HepG2 (cell line): ENCODE results near the gene TIMP3. TPM values are rescaled to one million over a fixed set of nuclear protein-coding genes. Genes with fewer than 3 reads are reported as not detected.
A peak's percentile ranks its signal among the peaks of the same experiment; 100 is the strongest.

Experiments used
- ATAC-seq: fragments of 200-7000 bp; cut with Tn5 transposase; 3 replicates; pipeline ENCODE4 v1.9.1; 2020; ENCODE audit warnings: mild to moderate bottlenecking, moderate library complexity
- BruUV-seq: library from RNA; stranded (reverse); fragments of 400-500 nt; replicated peaks from 2 replicates; lab custom pipeline; 2021; lab: Mats Ljungman, UMichigan
- CTCF ChIA-PET: fragments of 300-600 bp; formaldehyde crosslinking; extraction: SDS; loops from one replicate; lab custom pipeline; 2021; ENCODE audit warnings: low total read pairs, inconsistent platforms, low intra/inter-chr PET ratio; lab: Yijun Ruan, JAX
- POLR2A ChIA-PET: fragments of 350-600 bp; sonication (Branson Sonifier 250); formaldehyde crosslinking; loops from one replicate; lab custom pipeline; 2020; ENCODE audit warnings: antibody characterized with exemption, inconsistent platforms; lab: Yijun Ruan, JAX
- DNase-seq: peaks from one replicate; pipeline ENCODE4 v3.0.0-alpha.2; 2015; ENCODE audit warnings: low spot score
- FAIRE-seq: peaks from 3 replicates; lab custom pipeline; 2011; peaks lifted over from hg19 to GRCh38; lab: Jason Lieb, UNC
- H2AFZ ChIP-seq: one replicate; pipeline ENCODE4 v1.6.1; 2011; ENCODE audit warnings: low read length, inconsistent platforms
- H3K27ac ChIP-seq: fragments of 300-600 bp; 3 replicates; pipeline ENCODE4 v1.8.0; 2011; ENCODE audit warnings: mixed run types, mild to moderate bottlenecking, mixed read lengths, low read length, inconsistent platforms; ENCODE audit not compliant: insufficient read depth; ENCODE audit errors: extremely low read length
- H3K27me3 ChIP-seq, 2 experiments: fragments of 200-600 bp in 1 of 2; 2 replicates in 1 of 2; 3 replicates in 1 of 2; pipeline versions ENCODE4 v1.6.0 to v1.8.0; 2011; ENCODE audit warnings: low read length in 2 of 2, mild to moderate bottlenecking in 2 of 2, moderate library complexity in 2 of 2, inconsistent platforms in 1 of 2; ENCODE audit not compliant: insufficient read depth in 2 of 2, control insufficient read depth in 1 of 2
- H3K36me3 ChIP-seq, 2 experiments: fragments of 200-600 bp in 1 of 2; replicated peaks in 1 of 2; 2 replicates in 1 of 2; 3 replicates in 1 of 2; pipeline versions ENCODE4 v1.5.1 to v1.8.0; 2011; ENCODE audit warnings: low read length in 2 of 2, inconsistent platforms in 1 of 2; ENCODE audit not compliant: insufficient read depth in 2 of 2, control insufficient read depth in 1 of 2
- H3K4me1 ChIP-seq: 2 replicates; pipeline ENCODE4 v1.5.1; 2012; ENCODE audit warnings: low read length, inconsistent platforms; ENCODE audit not compliant: insufficient read depth
- H3K4me2 ChIP-seq: 2 replicates; pipeline ENCODE4 v1.6.0; 2011; ENCODE audit warnings: low read depth, low read length, inconsistent platforms
- H3K4me3 ChIP-seq, 3 experiments: fragments of 200-600 bp in 1 of 3; sonication (generic), shearing (Covaris generic) in 1 of 3; replicated peaks in 1 of 3; 2 replicates each; pipeline ENCODE4 v1.5.1; 2011 to 2016; ENCODE audit warnings: low read length in 3 of 3, inconsistent platforms in 2 of 3, low read depth in 2 of 3, mild to moderate bottlenecking in 2 of 3, control low read depth in 1 of 3, mixed read lengths in 1 of 3; ENCODE audit not compliant: insufficient read depth in 1 of 3
- H3K79me2 ChIP-seq: one replicate; pipeline ENCODE4 v1.6.1; 2011; ENCODE audit warnings: low read length, inconsistent platforms; ENCODE audit not compliant: insufficient read depth
- H3K9ac ChIP-seq: 2 replicates; pipeline ENCODE4 v1.6.0; 2011; ENCODE audit warnings: mild to moderate bottlenecking, low read depth, low read length, inconsistent platforms; ENCODE audit not compliant: insufficient read depth
- H3K9me3 ChIP-seq: 2 replicates; pipeline ENCODE4 v1.5.1; 2012; ENCODE audit warnings: mild to moderate bottlenecking, low read length
- H4K20me1 ChIP-seq: 2 replicates; pipeline ENCODE4 v1.6.0; 2011; ENCODE audit warnings: inconsistent platforms, mild to moderate bottlenecking, low read length, moderate library complexity; ENCODE audit not compliant: insufficient read depth
- AHR ChIP-seq: IDR thresholded peaks from 2 replicates; pipeline ENCODE4 v1.6.1; 2018; ENCODE audit warnings: missing genetic modification reagents, missing compliant biosample characterization
- CC2D1A ChIP-seq: sonication (generic); formaldehyde crosslinking; IDR thresholded peaks from 2 replicates; pipeline ENCODE4 v1.8.1; 2023; ENCODE audit warnings: mild to moderate bottlenecking, missing genetic modification reagents
- ELF3 ChIP-seq: IDR thresholded peaks from 2 replicates; pipeline ENCODE4 v1.6.1; 2016; ENCODE audit warnings: missing genetic modification reagents, missing compliant biosample characterization
- HHEX ChIP-seq: IDR thresholded peaks from 2 replicates; pipeline ENCODE4 v1.6.1; 2016; ENCODE audit warnings: control low read depth
- KDM5A ChIP-seq: fragments of 200-600 bp; sonication (generic); IDR thresholded peaks from 2 replicates; pipeline ENCODE4 v1.7.0; 2018; ENCODE audit warnings: antibody characterized with exemption, mild to moderate bottlenecking, low read length, borderline replicate concordance
- RAD51 ChIP-seq: fragments of 450-650 bp; IDR thresholded peaks from 2 replicates; pipeline ENCODE4 v1.6.1; 2016; ENCODE audit warnings: borderline replicate concordance
- STAG1 ChIP-seq: sonication (generic); formaldehyde crosslinking; IDR thresholded peaks from 2 replicates; pipeline ENCODE4 v1.4.0; 2020; ENCODE audit warnings: missing genetic modification reagents
- TFE3 ChIP-seq: IDR thresholded peaks from 2 replicates; pipeline ENCODE4 v1.6.1; 2016
- TSC22D2 ChIP-seq: sonication (generic); formaldehyde crosslinking; IDR thresholded peaks from 2 replicates; pipeline ENCODE4 v1.5.1; 2020; ENCODE audit warnings: missing genetic modification reagents, mild to moderate bottlenecking, borderline replicate concordance
- ZNF33A ChIP-seq: sonication (generic); formaldehyde crosslinking; IDR thresholded peaks from 2 replicates; pipeline ENCODE4 v1.5.1; 2020; ENCODE audit warnings: missing genetic modification reagents, mild to moderate bottlenecking, moderate library complexity, borderline replicate concordance
- ZNF629 ChIP-seq: sonication (generic); formaldehyde crosslinking; conservative IDR thresholded peaks from 2 replicates; pipeline ENCODE4 v1.5.0; 2020; ENCODE audit warnings: missing genetic modification reagents
- ZNF709 ChIP-seq: sonication (generic); formaldehyde crosslinking; IDR thresholded peaks from 2 replicates; pipeline ENCODE4 v1.5.0; 2020; ENCODE audit warnings: mild to moderate bottlenecking, missing genetic modification reagents
- ZNF768 ChIP-seq: sonication (generic); formaldehyde crosslinking; IDR thresholded peaks from 2 replicates; pipeline ENCODE4 v1.4.0; 2020; ENCODE audit warnings: missing genetic modification reagents
- WGBS: methylation state at CpG from one replicate; pipeline ENCODE4 v1.1.6; 2017; ENCODE audit warnings: low lambda C conversion rate; 5-methylcytosine and 5-hydroxymethylcytosine counted together
- in situ Hi-C: cut with HindIII; loops from 2 replicates; pipeline ENCODE4 v1.10.0; 2017; ENCODE audit warnings: low pct_unique_long_range_greater_than_20kb; ENCODE audit not compliant: extremely low pct_ligation_motif_present
- intact Hi-C: fragments of 100-400 bp; cut with micrococcal nuclease; formaldehyde crosslinking; loops from one replicate; pipeline ENCODE4 v1.10.0; 2022; ENCODE audit not compliant: unreplicated experiment
- polyA plus RNA-seq, 8 experiments: library from polyadenylated mRNA; depleted of rRNA in 3 of 8; stranded (reverse) in 7 of 8; unstranded in 1 of 8; fragments of >200 nt; fragmentation: Illumina TruSeq in 4 of 8; extraction: Trizol in 4 of 8; gene quantifications; 2 replicates each; pipeline versions ENCODE4 v1.2.1 to v1.2.3, GENCODE V29; 2011 to 2016; ENCODE audit warnings: low read depth in 4 of 8, missing spikeins in 1 of 8, mixed read lengths in 1 of 8; ENCODE audit not compliant: insufficient read depth in 1 of 8
- total RNA-seq, 5 experiments: library from RNA; depleted of rRNA; stranded (reverse); fragments of >200 nt; fragmentation: Illumina TruSeq; extraction: Trizol; gene quantifications; 2 replicates each; pipeline ENCODE4 v1.2.3, GENCODE V29; 2016; ENCODE audit warnings: low read depth in 1 of 5
- TF ChIP-seq, protein P1 (sequence below): sonication (generic); formaldehyde crosslinking; IDR thresholded peaks from 2 replicates; pipeline ENCODE4 v1.8.1; 2023; ENCODE audit warnings: missing genetic modification reagents, mild to moderate bottlenecking, borderline replicate concordance
- TF ChIP-seq, protein P2 (sequence below): sonication (generic); formaldehyde crosslinking; IDR thresholded peaks from 2 replicates; pipeline ENCODE4 v1.4.0; 2020; ENCODE audit warnings: low read depth, mild to moderate bottlenecking, missing genetic modification reagents
- TF ChIP-seq, protein P3 (sequence below): sonication (generic); formaldehyde crosslinking; IDR thresholded peaks from 2 replicates; pipeline ENCODE4 v1.5.1; 2020; ENCODE audit warnings: mild to moderate bottlenecking, missing genetic modification reagents, moderate library complexity

The TIMP3 gene
- total and polyA plus RNA-seq, 2 of the 13 experiments (the other 11 are each of a cell fraction or from before 2014, with no cell fraction given), result 57.3 to 86.6 TPM

GRCh38 chr22:32776397-32776796 lies 25.1 kb upstream of the TIMP3 start:
- WGBS, result 100% methylated on average over 3 of the region's 4 CpGs
- H2AFZ ChIP-seq, result no peak overlapping the region
- H3K4me1 ChIP-seq, result peaks cover 59% of the 10 kb centered on the region
- H3K9ac ChIP-seq, result no peak overlapping the region
- no peak overlapping the region for H3K4me2 ChIP-seq
- in situ Hi-C loops, result no loop called here
- no peaks in the 10 kb centered on the region for H3K9me3 ChIP-seq
- H3K27ac ChIP-seq, result no peak overlapping the region
- H3K27me3 ChIP-seq, result no peaks in the 10 kb centered on the region
- intact Hi-C loops, result loop anchor here (1.0 kb wide), 1 partner anchor 47 kb away; no protein-coding TSS in a partner anchor
- no TSS peak for BruUV-seq
- DNase-seq (no peak), FAIRE-seq (no peak), ATAC-seq (no peak)
- H4K20me1 ChIP-seq, result no peaks in the 10 kb centered on the region
- no peaks in the 10 kb centered on the region for H3K36me3 ChIP-seq
- no peak overlapping the region for H3K4me3 ChIP-seq
- POLR2A ChIA-PET, result interaction anchor here (1.0 to 2.0 kb wide), 2 partner anchors 18 to 26 kb away, joined by 4 to 6 read pairs; partner anchors contain the start of gene TIMP3
- peaks cover 6% of the 10 kb centered on the region for H3K79me2 ChIP-seq
- CTCF ChIA-PET, result interaction anchor here (1.6 to 2.5 kb wide), 2 partner anchors 21 to 47 kb away, joined by 6 to 14 read pairs; no protein-coding TSS in a partner anchor
- TF ChIP-seq, protein P1, sequence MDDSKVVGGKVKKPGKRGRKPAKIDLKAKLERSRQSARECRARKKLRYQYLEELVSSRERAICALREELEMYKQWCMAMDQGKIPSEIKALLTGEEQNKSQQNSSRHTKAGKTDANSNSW (CRISPR knock-in tag), result no peak
- TF ChIP-seq ZNF709 (CRISPR knock-in tag), result no peak
- TF ChIP-seq CC2D1A (CRISPR knock-in tag), result no peak
- TF ChIP-seq STAG1 (CRISPR knock-in tag), result no peak
- no peak for TF ChIP-seq KDM5A
- no peak for TF ChIP-seq ZNF33A (CRISPR knock-in tag)
- TF ChIP-seq RAD51, result no peak
- TF ChIP-seq AHR (CRISPR knock-in tag), result no peak
- peak; percentile 6; the same call in 1 of the 2 replicates for TF ChIP-seq ELF3
- 0 out of 2 replicates have a peak, but pooled peaks have one; percentile 3 for TF ChIP-seq TFE3 (CRISPR knock-in tag)
- TF ChIP-seq HHEX (CRISPR knock-in tag), result no peak
- TF ChIP-seq, protein P2, sequence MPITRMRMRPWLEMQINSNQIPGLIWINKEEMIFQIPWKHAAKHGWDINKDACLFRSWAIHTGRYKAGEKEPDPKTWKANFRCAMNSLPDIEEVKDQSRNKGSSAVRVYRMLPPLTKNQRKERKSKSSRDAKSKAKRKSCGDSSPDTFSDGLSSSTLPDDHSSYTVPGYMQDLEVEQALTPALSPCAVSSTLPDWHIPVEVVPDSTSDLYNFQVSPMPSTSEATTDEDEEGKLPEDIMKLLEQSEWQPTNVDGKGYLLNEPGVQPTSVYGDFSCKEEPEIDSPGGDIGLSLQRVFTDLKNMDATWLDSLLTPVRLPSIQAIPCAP (CRISPR knock-in tag), result no peak
- 0 out of 2 replicates have a peak, but pooled peaks have one; percentile 18 for TF ChIP-seq ZNF629 (CRISPR knock-in tag)
- TF ChIP-seq TSC22D2, result no peak
- peak; percentile 57; the same call in 1 of the 2 replicates for TF ChIP-seq ZNF768 (CRISPR knock-in tag)
- TF ChIP-seq, protein P3, sequence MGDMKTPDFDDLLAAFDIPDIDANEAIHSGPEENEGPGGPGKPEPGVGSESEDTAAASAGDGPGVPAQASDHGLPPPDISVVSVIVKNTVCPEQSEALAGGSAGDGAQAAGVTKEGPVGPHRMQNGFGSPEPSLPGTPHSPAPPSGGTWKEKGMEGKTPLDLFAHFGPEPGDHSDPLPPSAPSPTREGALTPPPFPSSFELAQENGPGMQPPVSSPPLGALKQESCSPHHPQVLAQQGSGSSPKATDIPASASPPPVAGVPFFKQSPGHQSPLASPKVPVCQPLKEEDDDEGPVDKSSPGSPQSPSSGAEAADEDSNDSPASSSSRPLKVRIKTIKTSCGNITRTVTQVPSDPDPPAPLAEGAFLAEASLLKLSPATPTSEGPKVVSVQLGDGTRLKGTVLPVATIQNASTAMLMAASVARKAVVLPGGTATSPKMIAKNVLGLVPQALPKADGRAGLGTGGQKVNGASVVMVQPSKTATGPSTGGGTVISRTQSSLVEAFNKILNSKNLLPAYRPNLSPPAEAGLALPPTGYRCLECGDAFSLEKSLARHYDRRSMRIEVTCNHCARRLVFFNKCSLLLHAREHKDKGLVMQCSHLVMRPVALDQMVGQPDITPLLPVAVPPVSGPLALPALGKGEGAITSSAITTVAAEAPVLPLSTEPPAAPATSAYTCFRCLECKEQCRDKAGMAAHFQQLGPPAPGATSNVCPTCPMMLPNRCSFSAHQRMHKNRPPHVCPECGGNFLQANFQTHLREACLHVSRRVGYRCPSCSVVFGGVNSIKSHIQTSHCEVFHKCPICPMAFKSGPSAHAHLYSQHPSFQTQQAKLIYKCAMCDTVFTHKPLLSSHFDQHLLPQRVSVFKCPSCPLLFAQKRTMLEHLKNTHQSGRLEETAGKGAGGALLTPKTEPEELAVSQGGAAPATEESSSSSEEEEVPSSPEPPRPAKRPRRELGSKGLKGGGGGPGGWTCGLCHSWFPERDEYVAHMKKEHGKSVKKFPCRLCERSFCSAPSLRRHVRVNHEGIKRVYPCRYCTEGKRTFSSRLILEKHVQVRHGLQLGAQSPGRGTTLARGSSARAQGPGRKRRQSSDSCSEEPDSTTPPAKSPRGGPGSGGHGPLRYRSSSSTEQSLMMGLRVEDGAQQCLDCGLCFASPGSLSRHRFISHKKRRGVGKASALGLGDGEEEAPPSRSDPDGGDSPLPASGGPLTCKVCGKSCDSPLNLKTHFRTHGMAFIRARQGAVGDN (CRISPR knock-in tag), result peak; percentile 35; the same call in 1 of the 2 replicates
